Suprapubic skin (tissue), 4 donors: ENCODE results near the gene PANK1. TPM values are rescaled to one million over a fixed set of nuclear protein-coding genes. Genes with fewer than 3 reads are reported as not detected.

Source experiments
- DNase-seq, 2 donors: peaks; one replicate each; pipeline ENCODE4 v3.0.0-alpha.2; 2019; ENCODE audit warnings: low spot score in 2 of 2
- H3K27ac ChIP-seq: fragments of 200-600 bp; sonication (generic); one replicate; pipeline ENCODE4 v1.5.1; 2019
- H3K27me3 ChIP-seq: fragments of 200-600 bp; sonication (generic); one replicate; pipeline ENCODE4 v1.5.1; 2019
- H3K36me3 ChIP-seq: fragments of 200-600 bp; sonication (generic); one replicate; pipeline ENCODE4 v1.5.1; 2019
- H3K4me1 ChIP-seq: fragments of 200-600 bp; sonication (generic); one replicate; pipeline ENCODE4 v1.5.1; 2019
- H3K4me3 ChIP-seq: fragments of 200-600 bp; sonication (generic); one replicate; pipeline ENCODE4 v1.5.1; 2019; ENCODE audit warnings: mild to moderate bottlenecking
- H3K9me3 ChIP-seq: fragments of 200-600 bp; sonication (generic); one replicate; pipeline ENCODE4 v1.5.1; 2019
- CTCF ChIP-seq, 2 donors: fragments of 200-600 bp in 1 of 2; fragments of 450-650 bp in 1 of 2; sonication (generic) in 1 of 2; IDR thresholded peaks; one replicate each; pipeline ENCODE4 v1.5.1; 2016 to 2019; ENCODE audit warnings: antibody characterized with exemption in 2 of 2, mild to moderate bottlenecking in 1 of 2, moderate library complexity in 1 of 2
- EP300 ChIP-seq: sonication (generic); formaldehyde crosslinking; IDR thresholded peaks from one replicate; pipeline ENCODE4 v1.6.1; 2017; ENCODE audit warnings: antibody characterized with exemption
- POLR2A ChIP-seq, 2 donors: fragments of 450-650 bp; IDR thresholded peaks; one replicate each; pipeline ENCODE4 v1.6.1; 2017; ENCODE audit warnings: antibody characterized with exemption in 2 of 2, mild to moderate bottlenecking in 2 of 2, moderate library complexity in 2 of 2
- POLR2AphosphoS5 ChIP-seq, 3 donors: sonication (generic); formaldehyde crosslinking; IDR thresholded peaks; one replicate each; pipeline ENCODE4 v1.6.1; 2017; ENCODE audit warnings: antibody characterized with exemption in 3 of 3
- WGBS: methylation state at CpG from one replicate; pipeline ENCODE4 v1.1.5; 2018; 5-methylcytosine and 5-hydroxymethylcytosine counted together
- total RNA-seq, 4 donors: library from RNA; depleted of rRNA; stranded (reverse); fragments of >200 nt; gene quantifications; one replicate each; pipeline ENCODE4 v1.1.0, GENCODE V29; 2016

PANK1 gene
- total RNA-seq, 4 donors from 2014 or later: 8.2 to 43.1 (median 33.1) TPM

- TF ChIP-seq POLR2AphosphoS5 (IDR thresholded peaks at IDR 0.05): no peak
- TF ChIP-seq EP300: no peak
- no peak for TF ChIP-seq POLR2A (IDR thresholded peaks at IDR 0.05)
- no peak for TF ChIP-seq CTCF (IDR thresholded peaks at IDR 0.05)
- H3K27ac ChIP-seq: no peak overlapping the region
- no peak for DNase-seq
- no peaks in the 10 kb centered on the region for H3K36me3 ChIP-seq
- no peaks in the 10 kb centered on the region for H3K27me3 ChIP-seq
- H3K9me3 ChIP-seq: no peaks in the 10 kb centered on the region
- H3K4me3 ChIP-seq: no peak overlapping the region
- H3K4me1 ChIP-seq: no peaks in the 10 kb centered on the region
These were observed 11.6 kb downstream of the PANK1 start for GRCh38 chr10:89633484-89633883.

- 82% methylated on average over 1 of the region's 1 CpG for WGBS
- H3K4me3 ChIP-seq: no peak overlapping the region
- no peak for TF ChIP-seq POLR2AphosphoS5 (IDR thresholded peaks at IDR 0.05)
- TF ChIP-seq POLR2A (IDR thresholded peaks at IDR 0.05): no peak
- no peaks in the 10 kb centered on the region for H3K27me3 ChIP-seq
- no peaks in the 10 kb centered on the region for H3K4me1 ChIP-seq
- H3K27ac ChIP-seq: no peak overlapping the region
- no peaks in the 10 kb centered on the region for H3K36me3 ChIP-seq
- DNase-seq: no peak
- H3K9me3 ChIP-seq: no peaks in the 10 kb centered on the region
These were observed 12.2 kb downstream of the PANK1 start for GRCh38 chr10:89632824-89633223.

GRCh38 chr10:89627830-89628229 is 17.2 kb downstream of the PANK1 start:
- no peaks in the 10 kb centered on the region for H3K9me3 ChIP-seq
- no peak for DNase-seq
- H3K27ac ChIP-seq: no peak overlapping the region
- no peaks in the 10 kb centered on the region for H3K27me3 ChIP-seq
- no peak overlapping the region for H3K4me3 ChIP-seq
- no peaks in the 10 kb centered on the region for H3K4me1 ChIP-seq
- 74% methylated on average over 1 of the region's 1 CpG for WGBS
- H3K36me3 ChIP-seq: no peaks in the 10 kb centered on the region
- TF ChIP-seq EP300 (no peak), POLR2A (IDR thresholded peaks at IDR 0.05) (no peak), CTCF (IDR thresholded peaks at IDR 0.05) (no peak), POLR2AphosphoS5 (IDR thresholded peaks at IDR 0.05) (no peak)

GRCh38 chr10:89625041-89625765 is 19.8 kb downstream of the PANK1 start:
- H3K27ac ChIP-seq: no peak overlapping the region
- H3K36me3 ChIP-seq: no peaks in the 10 kb centered on the region
- no peaks in the 10 kb centered on the region for H3K4me1 ChIP-seq
- 86% methylated on average over 4 of the region's 4 CpGs for WGBS
- no peaks in the 10 kb centered on the region for H3K9me3 ChIP-seq
- no peak for TF ChIP-seq POLR2AphosphoS5 (IDR thresholded peaks at IDR 0.05)
- TF ChIP-seq CTCF (IDR thresholded peaks at IDR 0.05): no peak
- no peak for TF ChIP-seq POLR2A (IDR thresholded peaks at IDR 0.05)
- no peak for TF ChIP-seq EP300
- no peaks in the 10 kb centered on the region for H3K27me3 ChIP-seq
- DNase-seq: no peak
- H3K4me3 ChIP-seq: no peak overlapping the region

GRCh38 chr10:89624020-89624419 is 21.0 kb downstream of the PANK1 start:
- Histone ChIP-seq H3K9me3 (no peaks in the 10 kb centered on the region), H3K27ac (no peak overlapping the region), H3K27me3 (no peaks in the 10 kb centered on the region), H3K4me3 (no peak overlapping the region), H3K4me1 (no peaks in the 10 kb centered on the region), H3K36me3 (no peaks in the 10 kb centered on the region)
- TF ChIP-seq EP300: no peak
- TF ChIP-seq POLR2A (IDR thresholded peaks at IDR 0.05): no peak
- TF ChIP-seq CTCF (IDR thresholded peaks at IDR 0.05): no peak
- TF ChIP-seq POLR2AphosphoS5 (IDR thresholded peaks at IDR 0.05): no peak
- WGBS: 76% methylated on average over 4 of the region's 4 CpGs
- no peak for DNase-seq

- DNase-seq: no peak
- no peak for TF ChIP-seq CTCF (IDR thresholded peaks at IDR 0.05)
- no peak for TF ChIP-seq EP300
- no peaks in the 10 kb centered on the region for H3K27me3 ChIP-seq
- no peak overlapping the region for H3K27ac ChIP-seq
- H3K36me3 ChIP-seq: no peaks in the 10 kb centered on the region
- H3K4me3 ChIP-seq: no peak overlapping the region
- no peaks in the 10 kb centered on the region for H3K4me1 ChIP-seq
- H3K9me3 ChIP-seq: no peaks in the 10 kb centered on the region
These were observed 22.9 kb downstream of the PANK1 start for GRCh38 chr10:89622151-89622550.
